ENCODE measurements around the gene GPSM3.

GPSM3 gene

DNA sequence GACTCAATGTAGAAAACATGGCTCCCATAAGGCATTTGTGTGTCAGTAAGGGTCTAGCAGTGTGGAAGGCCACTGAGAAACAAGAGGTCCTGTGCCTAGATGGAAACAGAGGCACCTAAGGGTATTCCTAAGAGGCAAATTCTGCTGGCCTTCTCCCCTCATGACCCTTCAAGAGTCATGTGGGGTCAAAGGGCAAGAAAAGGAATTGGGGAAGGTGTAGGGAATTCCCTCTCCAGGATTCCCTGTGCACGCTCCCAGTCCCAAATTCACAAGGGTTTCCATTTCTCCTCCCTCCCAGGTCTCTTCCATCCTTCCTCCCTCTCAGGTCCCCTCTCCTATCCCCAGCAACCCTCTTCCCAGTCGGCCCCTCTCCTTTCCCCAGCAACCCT lies 17.1 kb downstream of the GPSM3 start:
- Histone ChIP-seq H3K27ac (replicated peaks) (peak overlapping the region; percentile 71), H3K4me3 (replicated peaks; ENCODE audit: insufficient read depth, low read length) (peak overlapping the region; percentile 92), H3K27me3 (ENCODE audit: insufficient read depth, poor library complexity, severe bottlenecking) (no peaks in the 10 kb centered on the region)
- no peak for DNase-seq (ENCODE audit: low read depth in 1 of 2, low spot score in 1 of 2)
- TF ChIP-seq, protein P1, sequence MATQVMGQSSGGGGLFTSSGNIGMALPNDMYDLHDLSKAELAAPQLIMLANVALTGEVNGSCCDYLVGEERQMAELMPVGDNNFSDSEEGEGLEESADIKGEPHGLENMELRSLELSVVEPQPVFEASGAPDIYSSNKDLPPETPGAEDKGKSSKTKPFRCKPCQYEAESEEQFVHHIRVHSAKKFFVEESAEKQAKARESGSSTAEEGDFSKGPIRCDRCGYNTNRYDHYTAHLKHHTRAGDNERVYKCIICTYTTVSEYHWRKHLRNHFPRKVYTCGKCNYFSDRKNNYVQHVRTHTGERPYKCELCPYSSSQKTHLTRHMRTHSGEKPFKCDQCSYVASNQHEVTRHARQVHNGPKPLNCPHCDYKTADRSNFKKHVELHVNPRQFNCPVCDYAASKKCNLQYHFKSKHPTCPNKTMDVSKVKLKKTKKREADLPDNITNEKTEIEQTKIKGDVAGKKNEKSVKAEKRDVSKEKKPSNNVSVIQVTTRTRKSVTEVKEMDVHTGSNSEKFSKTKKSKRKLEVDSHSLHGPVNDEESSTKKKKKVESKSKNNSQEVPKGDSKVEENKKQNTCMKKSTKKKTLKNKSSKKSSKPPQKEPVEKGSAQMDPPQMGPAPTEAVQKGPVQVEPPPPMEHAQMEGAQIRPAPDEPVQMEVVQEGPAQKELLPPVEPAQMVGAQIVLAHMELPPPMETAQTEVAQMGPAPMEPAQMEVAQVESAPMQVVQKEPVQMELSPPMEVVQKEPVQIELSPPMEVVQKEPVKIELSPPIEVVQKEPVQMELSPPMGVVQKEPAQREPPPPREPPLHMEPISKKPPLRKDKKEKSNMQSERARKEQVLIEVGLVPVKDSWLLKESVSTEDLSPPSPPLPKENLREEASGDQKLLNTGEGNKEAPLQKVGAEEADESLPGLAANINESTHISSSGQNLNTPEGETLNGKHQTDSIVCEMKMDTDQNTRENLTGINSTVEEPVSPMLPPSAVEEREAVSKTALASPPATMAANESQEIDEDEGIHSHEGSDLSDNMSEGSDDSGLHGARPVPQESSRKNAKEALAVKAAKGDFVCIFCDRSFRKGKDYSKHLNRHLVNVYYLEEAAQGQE (IDR thresholded peaks at IDR 0.05; ENCODE audit: insufficient replicate concordance, low read depth) = no peak

- H3K4me3 ChIP-seq (replicated peaks; ENCODE audit: insufficient read depth, low read length) = no peak overlapping the region
- TF ChIP-seq POLR2AphosphoS5 (IDR thresholded peaks at IDR 0.05; ENCODE audit: low read depth) = no peak
- TF ChIP-seq, protein P1 (IDR thresholded peaks at IDR 0.05; ENCODE audit: insufficient replicate concordance, low read depth) = no peak
- TF ChIP-seq GABPA (IDR thresholded peaks at IDR 0.05; ENCODE audit: low read depth) = no peak
- no peak for TF ChIP-seq CTCF (IDR thresholded peaks at IDR 0.05; ENCODE audit: insufficient read depth, low read length)
- TF ChIP-seq SPI1 (IDR thresholded peaks at IDR 0.05; ENCODE audit: borderline replicate concordance, low read depth) = no peak
- no peak overlapping the region for H3K27ac ChIP-seq (replicated peaks)
- H3K27me3 ChIP-seq (ENCODE audit: insufficient read depth, poor library complexity, severe bottlenecking) = no peaks in the 10 kb centered on the region
- no peak for DNase-seq (ENCODE audit: low read depth in 1 of 2, low spot score in 1 of 2)
These were observed 18.0 kb downstream of the GPSM3 start for GRCh38 chr6:32174416-32174815.

- Histone ChIP-seq H3K27ac (replicated peaks) (no peak overlapping the region), H3K27me3 (ENCODE audit: insufficient read depth, poor library complexity, severe bottlenecking) (no peaks in the 10 kb centered on the region), H3K4me3 (replicated peaks; ENCODE audit: insufficient read depth, low read length) (no peak overlapping the region)
- TF ChIP-seq CTCF (IDR thresholded peaks at IDR 0.05; ENCODE audit: insufficient read depth, low read length) = no peak
- no peak for DNase-seq (ENCODE audit: low read depth in 1 of 2, low spot score in 1 of 2)
These were observed 19.3 kb downstream of the GPSM3 start for GRCh38 chr6:32173051-32173727.

DNA sequence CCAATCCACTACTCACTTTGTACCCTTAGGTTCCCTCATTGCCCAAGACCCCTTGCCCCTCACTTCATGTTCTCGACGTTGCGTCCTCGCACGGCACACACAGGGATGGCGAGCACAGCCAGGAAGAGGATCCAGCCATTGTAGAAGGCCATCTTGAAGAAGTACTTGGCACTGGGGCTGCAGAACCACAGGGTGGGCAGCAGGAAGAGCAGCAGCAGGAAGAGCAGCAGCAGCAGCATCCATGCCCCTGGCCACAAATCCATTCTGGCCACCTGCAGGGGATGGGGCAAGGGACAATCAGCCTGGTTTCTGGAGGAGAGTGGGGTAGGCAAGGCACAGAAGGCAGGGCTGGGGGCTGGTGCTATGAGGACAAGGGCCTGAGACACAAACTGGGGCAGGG lies 21.2 kb downstream of the GPSM3 start:
- TF ChIP-seq, protein P1 (IDR thresholded peaks at IDR 0.05; ENCODE audit: insufficient replicate concordance, low read depth) = no peak
- TF ChIP-seq SPI1 (IDR thresholded peaks at IDR 0.05; ENCODE audit: borderline replicate concordance, low read depth) = no peak
- no peak for TF ChIP-seq POLR2AphosphoS5 (IDR thresholded peaks at IDR 0.05; ENCODE audit: low read depth)
- no peak for TF ChIP-seq GABPA (IDR thresholded peaks at IDR 0.05; ENCODE audit: low read depth)
- no peak for TF ChIP-seq CTCF (IDR thresholded peaks at IDR 0.05; ENCODE audit: insufficient read depth, low read length)
- Histone ChIP-seq H3K27ac (replicated peaks) (no peak overlapping the region), H3K4me3 (replicated peaks; ENCODE audit: insufficient read depth, low read length) (no peak overlapping the region), H3K27me3 (ENCODE audit: insufficient read depth, poor library complexity, severe bottlenecking) (no peaks in the 10 kb centered on the region)
- no peak for DNase-seq (ENCODE audit: low read depth in 1 of 2, low spot score in 1 of 2)

All from HL-60 (cell line).